ENCODE data around the gene ALG1L2.
"Not testable (repeated sequence)": the region's sequence is repeated elsewhere in the genome, so short reads cannot be mapped to it uniquely, and the experiment has no call there.

GRCh38 chr3:130090681-130091080 lies 9.1 kb downstream of the ALG1L2 start:
- not testable (repeated sequence) for TF ChIP-seq CTCF (IDR thresholded peaks at IDR 0.05; ENCODE audit: insufficient read depth, low read length, poor library complexity, severe bottlenecking); EZH2phosphoT487 (conservative IDR thresholded peaks at IDR 0.05; ENCODE audit: low read length)
